Measurements from ENCODE around the gene EEPD1. TPM values are rescaled to one million over a fixed set of nuclear protein-coding genes. Genes with fewer than 3 reads are reported as not detected.

The EEPD1 gene
- polyA plus RNA-seq, 1 of the 3 experiments (the other 2 are of a cell fraction): 5.0 TPM

GRCh38 chr7:36245684-36246299 is 92.7 kb downstream of the EEPD1 start:
- POLR2A ChIA-PET: no interaction called here
- CTCF ChIA-PET: interaction anchor here (0.5 to 0.7 kb wide), 2 partner anchors 16 to 30 kb away, joined by 4 read pairs; no protein-coding TSS in a partner anchor
- no peak overlapping the region for H3K4me2 ChIP-seq

More at GRCh38 chr7:36245684-36246299, 92.7 kb downstream of the EEPD1 start:
- H4K20me1 ChIP-seq (ENCODE audit: insufficient read depth): no peaks in the 10 kb centered on the region
- H3F3A ChIP-seq (replicated peaks; ENCODE audit: insufficient read depth): no peaks in the 10 kb centered on the region
- H3K9ac ChIP-seq: no peak overlapping the region
- H3K9me3 ChIP-seq: no peaks in the 10 kb centered on the region
- no peaks in the 10 kb centered on the region for H3K9me2 ChIP-seq
- 88% methylated on average over 4 of the region's 4 CpGs for WGBS (ENCODE audit: low lambda C conversion rate)
- TF ChIP-seq GABPA (IDR thresholded peaks at IDR 0.05; ENCODE audit: low read depth) (no peak), REST (IDR thresholded peaks at IDR 0.05; ENCODE audit: low read depth, low read length) (no peak), EZH2phosphoT487 (IDR thresholded peaks at IDR 0.05; ENCODE audit: borderline replicate concordance, low read depth) (no peak), RXRA (IDR thresholded peaks at IDR 0.05; ENCODE audit: borderline replicate concordance, low read depth) (no peak), GATA2 (CRISPR knock-in tag; IDR thresholded peaks at IDR 0.05) (no peak), NRF1 (IDR thresholded peaks at IDR 0.05; ENCODE audit: low read depth, low read length) (no peak), RFX5 (IDR thresholded peaks at IDR 0.05; ENCODE audit: low read length) (no peak), SMC3 (IDR thresholded peaks at IDR 0.05; ENCODE audit: low read depth, low read length) (no peak), SIN3A (IDR thresholded peaks at IDR 0.05; ENCODE audit: borderline replicate concordance, low read depth, low read length) (no peak), FOXJ3 (CRISPR knock-in tag; IDR thresholded peaks at IDR 0.05) (no peak), CHD2 (IDR thresholded peaks at IDR 0.05; ENCODE audit: low read length, partially characterized antibody) (no peak), ELF1 (IDR thresholded peaks at IDR 0.05) (no peak), MXI1 (IDR thresholded peaks at IDR 0.05; ENCODE audit: low read depth, low read length) (no peak), TCF12 (IDR thresholded peaks at IDR 0.05) (no peak)
- TF ChIP-seq, protein P1, sequence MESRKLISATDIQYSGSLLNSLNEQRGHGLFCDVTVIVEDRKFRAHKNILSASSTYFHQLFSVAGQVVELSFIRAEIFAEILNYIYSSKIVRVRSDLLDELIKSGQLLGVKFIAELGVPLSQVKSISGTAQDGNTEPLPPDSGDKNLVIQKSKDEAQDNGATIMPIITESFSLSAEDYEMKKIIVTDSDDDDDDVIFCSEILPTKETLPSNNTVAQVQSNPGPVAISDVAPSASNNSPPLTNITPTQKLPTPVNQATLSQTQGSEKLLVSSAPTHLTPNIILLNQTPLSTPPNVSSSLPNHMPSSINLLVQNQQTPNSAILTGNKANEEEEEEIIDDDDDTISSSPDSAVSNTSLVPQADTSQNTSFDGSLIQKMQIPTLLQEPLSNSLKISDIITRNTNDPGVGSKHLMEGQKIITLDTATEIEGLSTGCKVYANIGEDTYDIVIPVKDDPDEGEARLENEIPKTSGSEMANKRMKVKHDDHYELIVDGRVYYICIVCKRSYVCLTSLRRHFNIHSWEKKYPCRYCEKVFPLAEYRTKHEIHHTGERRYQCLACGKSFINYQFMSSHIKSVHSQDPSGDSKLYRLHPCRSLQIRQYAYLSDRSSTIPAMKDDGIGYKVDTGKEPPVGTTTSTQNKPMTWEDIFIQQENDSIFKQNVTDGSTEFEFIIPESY (IDR thresholded peaks at IDR 0.05; ENCODE audit: borderline replicate concordance, low read depth): no peak
- TF ChIP-seq, protein P2, sequence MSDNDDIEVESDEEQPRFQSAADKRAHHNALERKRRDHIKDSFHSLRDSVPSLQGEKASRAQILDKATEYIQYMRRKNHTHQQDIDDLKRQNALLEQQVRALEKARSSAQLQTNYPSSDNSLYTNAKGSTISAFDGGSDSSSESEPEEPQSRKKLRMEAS (IDR thresholded peaks at IDR 0.05; ENCODE audit: low read depth): no peak
- TF ChIP-seq, protein P3, sequence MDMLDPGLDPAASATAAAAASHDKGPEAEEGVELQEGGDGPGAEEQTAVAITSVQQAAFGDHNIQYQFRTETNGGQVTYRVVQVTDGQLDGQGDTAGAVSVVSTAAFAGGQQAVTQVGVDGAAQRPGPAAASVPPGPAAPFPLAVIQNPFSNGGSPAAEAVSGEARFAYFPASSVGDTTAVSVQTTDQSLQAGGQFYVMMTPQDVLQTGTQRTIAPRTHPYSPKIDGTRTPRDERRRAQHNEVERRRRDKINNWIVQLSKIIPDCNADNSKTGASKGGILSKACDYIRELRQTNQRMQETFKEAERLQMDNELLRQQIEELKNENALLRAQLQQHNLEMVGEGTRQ (IDR thresholded peaks at IDR 0.05; ENCODE audit: borderline replicate concordance, low read depth, low read length): no peak
- no peak overlapping the region for H3K27ac ChIP-seq (ENCODE audit: low read depth in 2 of 2, low read length in 1 of 2)
- H3K4me1 ChIP-seq (ENCODE audit: control insufficient read depth in 1 of 2, insufficient read depth in 2 of 2, low read depth in 1 of 2, low read length in 1 of 2): no peaks in the 10 kb centered on the region
- H2AFZ ChIP-seq (ENCODE audit: low read depth): no peak overlapping the region
- H3K4me3 ChIP-seq (ENCODE audit: low read depth in 2 of 2, low read length in 1 of 2): no peak overlapping the region
- no peaks in the 10 kb centered on the region for H3K27me3 ChIP-seq (ENCODE audit: insufficient read depth)
- no peaks in the 10 kb centered on the region for H3K79me2 ChIP-seq (ENCODE audit: insufficient read depth)
- no peaks in the 10 kb centered on the region for H3K36me3 ChIP-seq (replicated peaks in 1 of 2; ENCODE audit: control insufficient read depth in 1 of 2, insufficient read depth in 2 of 2, low read length in 1 of 2)
- no peak for DNase-seq

Data from SK-N-SH (cell line).